GM23338 (cell line): ENCODE measurements around the gene TPRG1.

Experiments used
- ETS1 ChIP-seq: IDR thresholded peaks from 2 replicates; pipeline ENCODE4 v1.6.1; 2016; ENCODE audit warnings: antibody characterized with exemption
- EZH2 ChIP-seq: fragments of 200-600 bp; sonication (generic); IDR thresholded peaks from one replicate; pipeline ENCODE4 v1.8.0; 2017; ENCODE audit warnings: antibody characterized with exemption, mild to moderate bottlenecking, low read depth; ENCODE audit not compliant: unreplicated experiment
- TF ChIP-seq, protein P1 (sequence below), 2 experiments: fragments of 200-600 bp in 1 of 2; sonication (generic) in 1 of 2; conservative IDR thresholded peaks; 2 replicates each; pipeline versions ENCODE4 v1.5.1 to v1.6.1; 2016 to 2017; ENCODE audit warnings: antibody characterized with exemption in 2 of 2, low read depth in 2 of 2, mild to moderate bottlenecking in 2 of 2, moderate library complexity in 1 of 2
- TF ChIP-seq, protein P2 (sequence below): IDR thresholded peaks from one replicate; pipeline ENCODE4 v1.6.1; 2018; ENCODE audit warnings: antibody characterized with exemption; ENCODE audit not compliant: unreplicated experiment

DNA sequence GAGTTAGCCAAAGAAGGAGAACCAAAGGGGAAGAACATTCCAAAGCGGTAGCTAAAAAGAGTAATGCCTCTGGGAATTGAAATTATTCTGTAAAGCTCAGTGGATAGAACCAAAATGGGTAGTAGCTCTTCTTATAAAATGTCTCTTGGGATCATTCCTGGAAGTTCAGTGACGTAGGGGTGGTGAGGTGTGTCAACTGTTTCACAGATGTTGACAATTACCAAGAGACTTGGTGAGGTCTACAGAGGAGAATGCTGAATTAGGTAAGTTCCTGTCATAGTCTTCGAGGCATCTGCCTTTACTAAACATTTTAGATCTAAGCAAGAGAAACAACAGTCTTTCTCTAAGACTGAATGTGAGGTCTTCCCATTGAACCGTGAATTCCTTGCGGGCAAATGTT lies 67.8 kb downstream of the TPRG1 start:
- TF ChIP-seq, protein P1, sequence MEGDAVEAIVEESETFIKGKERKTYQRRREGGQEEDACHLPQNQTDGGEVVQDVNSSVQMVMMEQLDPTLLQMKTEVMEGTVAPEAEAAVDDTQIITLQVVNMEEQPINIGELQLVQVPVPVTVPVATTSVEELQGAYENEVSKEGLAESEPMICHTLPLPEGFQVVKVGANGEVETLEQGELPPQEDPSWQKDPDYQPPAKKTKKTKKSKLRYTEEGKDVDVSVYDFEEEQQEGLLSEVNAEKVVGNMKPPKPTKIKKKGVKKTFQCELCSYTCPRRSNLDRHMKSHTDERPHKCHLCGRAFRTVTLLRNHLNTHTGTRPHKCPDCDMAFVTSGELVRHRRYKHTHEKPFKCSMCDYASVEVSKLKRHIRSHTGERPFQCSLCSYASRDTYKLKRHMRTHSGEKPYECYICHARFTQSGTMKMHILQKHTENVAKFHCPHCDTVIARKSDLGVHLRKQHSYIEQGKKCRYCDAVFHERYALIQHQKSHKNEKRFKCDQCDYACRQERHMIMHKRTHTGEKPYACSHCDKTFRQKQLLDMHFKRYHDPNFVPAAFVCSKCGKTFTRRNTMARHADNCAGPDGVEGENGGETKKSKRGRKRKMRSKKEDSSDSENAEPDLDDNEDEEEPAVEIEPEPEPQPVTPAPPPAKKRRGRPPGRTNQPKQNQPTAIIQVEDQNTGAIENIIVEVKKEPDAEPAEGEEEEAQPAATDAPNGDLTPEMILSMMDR (conservative IDR thresholded peaks at IDR 0.05; ENCODE audit: low read depth in 2 of 2): no peak
- TF ChIP-seq, protein P2, sequence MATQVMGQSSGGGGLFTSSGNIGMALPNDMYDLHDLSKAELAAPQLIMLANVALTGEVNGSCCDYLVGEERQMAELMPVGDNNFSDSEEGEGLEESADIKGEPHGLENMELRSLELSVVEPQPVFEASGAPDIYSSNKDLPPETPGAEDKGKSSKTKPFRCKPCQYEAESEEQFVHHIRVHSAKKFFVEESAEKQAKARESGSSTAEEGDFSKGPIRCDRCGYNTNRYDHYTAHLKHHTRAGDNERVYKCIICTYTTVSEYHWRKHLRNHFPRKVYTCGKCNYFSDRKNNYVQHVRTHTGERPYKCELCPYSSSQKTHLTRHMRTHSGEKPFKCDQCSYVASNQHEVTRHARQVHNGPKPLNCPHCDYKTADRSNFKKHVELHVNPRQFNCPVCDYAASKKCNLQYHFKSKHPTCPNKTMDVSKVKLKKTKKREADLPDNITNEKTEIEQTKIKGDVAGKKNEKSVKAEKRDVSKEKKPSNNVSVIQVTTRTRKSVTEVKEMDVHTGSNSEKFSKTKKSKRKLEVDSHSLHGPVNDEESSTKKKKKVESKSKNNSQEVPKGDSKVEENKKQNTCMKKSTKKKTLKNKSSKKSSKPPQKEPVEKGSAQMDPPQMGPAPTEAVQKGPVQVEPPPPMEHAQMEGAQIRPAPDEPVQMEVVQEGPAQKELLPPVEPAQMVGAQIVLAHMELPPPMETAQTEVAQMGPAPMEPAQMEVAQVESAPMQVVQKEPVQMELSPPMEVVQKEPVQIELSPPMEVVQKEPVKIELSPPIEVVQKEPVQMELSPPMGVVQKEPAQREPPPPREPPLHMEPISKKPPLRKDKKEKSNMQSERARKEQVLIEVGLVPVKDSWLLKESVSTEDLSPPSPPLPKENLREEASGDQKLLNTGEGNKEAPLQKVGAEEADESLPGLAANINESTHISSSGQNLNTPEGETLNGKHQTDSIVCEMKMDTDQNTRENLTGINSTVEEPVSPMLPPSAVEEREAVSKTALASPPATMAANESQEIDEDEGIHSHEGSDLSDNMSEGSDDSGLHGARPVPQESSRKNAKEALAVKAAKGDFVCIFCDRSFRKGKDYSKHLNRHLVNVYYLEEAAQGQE: no peak
- TF ChIP-seq ETS1 (no peak), EZH2 (no peak)
